GM12874 (cell line): ENCODE measurements around the gene TBXT.

Experiments used
- CTCF ChIP-seq: IDR thresholded peaks from 2 replicates; pipeline ENCODE4 v1.5.1; 2011; ENCODE audit warnings: low read depth, mild to moderate bottlenecking, control low read depth, low read length, moderate library complexity; ENCODE audit not compliant: insufficient read depth

The TBXT gene

GRCh38 chr6:166202321-166202733 lies 34.7 kb upstream of the TBXT start:
- TF ChIP-seq CTCF, result no peak

GRCh38 chr6:166201878-166202277 lies 34.2 kb upstream of the TBXT start:
- no peak for TF ChIP-seq CTCF

- TF ChIP-seq CTCF, result no peak
Measured at GRCh38 chr6:166197361-166197760, 29.7 kb upstream of the TBXT start.

- TF ChIP-seq CTCF, result no peak
Measured at GRCh38 chr6:166195860-166196238, 28.2 kb upstream of the TBXT start.

- no peak for TF ChIP-seq CTCF
Measured at GRCh38 chr6:166194914-166195859, 27.5 kb upstream of the TBXT start.

- no peak for TF ChIP-seq CTCF
Measured at GRCh38 chr6:166192557-166192956, 24.9 kb upstream of the TBXT start.

GRCh38 chr6:166192136-166192535 lies 24.5 kb upstream of the TBXT start:
- TF ChIP-seq CTCF, result no peak
